Activated CD4-positive, alpha-beta memory T cell treated with anti-CD3 and anti-CD28 coated beads for 36 hours (primary cell): ENCODE results near the gene NLN. TPM values are rescaled to one million over a fixed set of nuclear protein-coding genes. Genes with fewer than 3 reads are reported as not detected.
"Not testable (repeated sequence)": the region's sequence is repeated elsewhere in the genome, so short reads cannot be mapped to it uniquely, and the experiment has no call there.

Source experiments
- CTCF ChIA-PET: fragments of 350-600 bp; sonication (Branson Sonifier 250); formaldehyde crosslinking; loops from one replicate; lab custom pipeline; 2021; ENCODE audit warnings: antibody characterized with exemption, inconsistent platforms; lab: Charles Lee
- POLR2A ChIA-PET: fragments of 350-600 bp; sonication (Branson Sonifier 250); formaldehyde crosslinking; loops from one replicate; lab custom pipeline; 2021; ENCODE audit warnings: antibody characterized with exemption; lab: Charles Lee
- DNase-seq: peaks from one replicate; pipeline ENCODE4 v3.0.0-alpha.2; 2020
- H3K27ac Mint-ChIP-seq: one replicate; pipeline ENCODE4 v1.8.0; 2021; ENCODE audit warnings: mixed read lengths
- H3K27me3 Mint-ChIP-seq: one replicate; pipeline ENCODE4 v1.8.0; 2021; ENCODE audit warnings: mixed read lengths
- H3K36me3 Mint-ChIP-seq: one replicate; pipeline ENCODE4 v1.8.0; 2021; ENCODE audit warnings: mixed read lengths
- H3K4me1 Mint-ChIP-seq: one replicate; pipeline ENCODE4 v1.8.0; 2021; ENCODE audit warnings: low read depth, mixed read lengths
- H3K4me3 Mint-ChIP-seq: one replicate; pipeline ENCODE4 v1.8.0; 2021; ENCODE audit warnings: mild to moderate bottlenecking, mixed read lengths
- H3K9me3 Mint-ChIP-seq: one replicate; pipeline ENCODE4 v1.8.0; 2021; ENCODE audit warnings: mixed read lengths
- intact Hi-C: fragments of 100-400 bp; cut with micrococcal nuclease; formaldehyde crosslinking; loops from one replicate; pipeline ENCODE4 v1.15.1; 2023
- total RNA-seq, 2 experiments: library from RNA; stranded (reverse); gene quantifications; one replicate each; pipeline ENCODE4 v1.2.3, GENCODE V29; 2021

The NLN gene
- total RNA-seq, 2 experiments from 2014 or later = 22.7 to 23.7 TPM

DNA sequence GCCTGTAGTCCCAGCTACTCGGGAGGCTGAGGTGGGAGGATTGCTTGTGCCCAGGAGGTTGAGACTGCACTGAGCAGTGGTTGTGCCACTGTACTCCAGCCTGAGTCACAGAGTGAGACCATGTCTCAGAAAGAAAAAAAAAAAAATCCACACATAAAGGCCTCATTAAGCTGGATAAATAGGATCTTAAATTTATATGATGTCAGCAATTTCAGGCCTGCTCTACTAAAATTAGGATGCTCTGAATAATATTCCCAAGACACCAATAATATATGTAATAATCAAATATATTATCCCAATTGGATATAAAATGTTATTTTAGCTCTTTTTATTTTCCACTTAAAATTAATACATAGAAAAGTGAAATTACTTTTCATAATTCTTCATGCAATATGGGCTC lies 43.6 kb downstream of the NLN start:
- ChIA-PET POLR2A (no interaction called here), CTCF (no interaction called here)
- Mint-ChIP-seq H3K36me3 (peaks cover 5% of the 10 kb centered on the region), H3K4me1 (peaks cover 7% of the 10 kb centered on the region), H3K9me3 (peaks cover 8% of the 10 kb centered on the region), H3K4me3 (no peak overlapping the region), H3K27ac (no peak overlapping the region), H3K27me3 (no peaks in the 10 kb centered on the region)
- intact Hi-C loops = no loop called here
- DNase-seq = no peak

GRCh38 chr5:65766175-65766574 lies 44.2 kb downstream of the NLN start:
- Mint-ChIP-seq H3K36me3 (peaks cover 5% of the 10 kb centered on the region), H3K27ac (no peak overlapping the region), H3K9me3 (peaks cover 8% of the 10 kb centered on the region), H3K4me1 (peaks cover 3% of the 10 kb centered on the region), H3K27me3 (no peaks in the 10 kb centered on the region), H3K4me3 (no peak overlapping the region)
- POLR2A ChIA-PET = no interaction called here
- DNase-seq = no peak
- CTCF ChIA-PET = no interaction called here
- intact Hi-C loops = no loop called here

DNA sequence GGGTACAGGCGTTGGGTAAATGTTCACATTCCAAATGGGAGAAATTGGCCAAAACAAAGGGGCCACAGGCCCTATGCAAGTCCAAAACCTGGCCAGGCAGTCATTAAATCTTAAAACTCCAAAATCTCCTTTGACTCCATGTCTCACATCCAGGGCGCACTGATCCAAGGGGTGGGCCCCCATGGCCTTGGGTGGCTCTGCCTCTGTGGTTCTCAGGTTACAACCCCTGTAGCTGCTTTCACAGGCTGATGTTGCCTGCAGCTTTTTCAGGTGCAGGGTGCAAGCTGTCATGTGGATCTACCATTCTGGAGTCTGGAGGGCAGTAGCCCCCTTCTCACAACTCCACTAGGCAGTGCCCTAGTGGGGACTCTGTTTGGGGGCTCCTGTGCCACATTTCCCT lies 44.8 kb downstream of the NLN start:
- peaks cover 8% of the 10 kb centered on the region for H3K9me3 Mint-ChIP-seq
- POLR2A ChIA-PET = no interaction called here
- peaks cover 3% of the 10 kb centered on the region for H3K4me1 Mint-ChIP-seq

DNA sequence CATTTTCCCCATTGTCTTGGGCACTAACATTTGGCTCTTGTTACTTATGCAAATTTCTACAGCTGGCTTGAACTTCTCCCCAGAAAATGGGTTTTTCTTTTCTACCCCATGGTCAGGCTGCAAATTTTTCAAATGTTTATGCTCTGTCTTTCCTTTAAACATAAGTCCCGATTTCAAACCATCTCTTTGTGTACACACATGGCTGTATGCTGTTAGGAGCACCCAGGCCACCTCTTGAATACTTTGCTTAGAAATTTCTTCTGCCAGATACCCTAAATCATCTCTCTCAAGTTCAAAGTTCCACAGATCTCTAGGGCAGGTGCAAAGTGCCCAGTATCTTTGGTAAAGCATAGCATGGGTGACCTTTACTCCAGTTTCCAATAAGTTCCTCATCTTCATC lies 45.6 kb downstream of the NLN start:
- intact Hi-C loops = no loop called here
- Mint-ChIP-seq H3K9me3 (peaks cover 8% of the 10 kb centered on the region), H3K27me3 (no peaks in the 10 kb centered on the region), H3K27ac (no peak overlapping the region), H3K4me1 (peaks cover 3% of the 10 kb centered on the region), H3K36me3 (peaks cover 5% of the 10 kb centered on the region), H3K4me3 (no peak overlapping the region)
- no peak for DNase-seq
- ChIA-PET POLR2A (interaction anchor here (0.6 kb wide), 1 partner anchor 1080 kb away, joined by 5 read pairs; no protein-coding TSS in a partner anchor), CTCF (no interaction called here)

More for the DNA sequence above, 44.8 kb downstream of the NLN start:
- intact Hi-C loops = no loop called here
- Mint-ChIP-seq H3K27me3 (no peaks in the 10 kb centered on the region), H3K4me3 (no peak overlapping the region), H3K27ac (no peak overlapping the region), H3K36me3 (peaks cover 5% of the 10 kb centered on the region)
- CTCF ChIA-PET = no interaction called here
- no peak for DNase-seq

- CTCF ChIA-PET = no interaction called here
- DNase-seq = no peak
- intact Hi-C loops = no loop called here
- POLR2A ChIA-PET = no interaction called here
- H3K36me3 Mint-ChIP-seq = peaks cover 5% of the 10 kb centered on the region
- no peak overlapping the region for H3K4me3 Mint-ChIP-seq
- no peak overlapping the region for H3K27ac Mint-ChIP-seq
- H3K27me3 Mint-ChIP-seq = no peaks in the 10 kb centered on the region
- peaks cover 3% of the 10 kb centered on the region for H3K4me1 Mint-ChIP-seq
- H3K9me3 Mint-ChIP-seq = peaks cover 8% of the 10 kb centered on the region
Observed at GRCh38 chr5:65768723-65769346, 46.8 kb downstream of the NLN start.

GRCh38 chr5:65769539-65769938 lies 47.5 kb downstream of the NLN start:
- Mint-ChIP-seq H3K36me3 (peaks cover 5% of the 10 kb centered on the region), H3K4me1 (peaks cover 10% of the 10 kb centered on the region), H3K9me3 (peaks cover 8% of the 10 kb centered on the region), H3K4me3 (no peak overlapping the region), H3K27ac (no peak overlapping the region), H3K27me3 (no peaks in the 10 kb centered on the region)
- CTCF ChIA-PET = no interaction called here
- no peak for DNase-seq
- POLR2A ChIA-PET = no interaction called here
- intact Hi-C loops = no loop called here

DNA sequence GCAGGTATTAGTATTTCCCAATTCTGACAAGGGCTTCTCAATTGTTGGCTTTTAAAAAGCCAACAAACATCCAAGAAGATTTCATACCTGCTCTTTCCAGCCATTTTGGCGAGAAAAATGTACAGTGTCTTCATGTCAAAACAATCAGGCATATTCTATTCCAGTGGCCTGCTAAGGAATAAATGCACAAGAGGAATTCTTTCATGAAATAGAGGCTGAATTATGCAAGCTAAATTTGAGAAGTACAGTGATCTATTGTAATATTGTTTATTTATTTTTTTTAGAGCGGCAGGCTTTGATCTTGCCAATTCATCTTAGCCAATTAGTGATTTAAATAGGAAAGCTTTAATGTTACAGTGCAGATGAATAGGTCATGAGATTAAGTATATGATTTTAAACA lies 49.3 kb downstream of the NLN start:
- no peak overlapping the region for H3K27ac Mint-ChIP-seq
- ChIA-PET POLR2A (no interaction called here), CTCF (no interaction called here)
- H3K4me3 Mint-ChIP-seq = no peak overlapping the region
- peaks cover 5% of the 10 kb centered on the region for H3K36me3 Mint-ChIP-seq
- intact Hi-C loops = no loop called here
- no peaks in the 10 kb centered on the region for H3K27me3 Mint-ChIP-seq
- no peak for DNase-seq
- peaks cover 8% of the 10 kb centered on the region for H3K9me3 Mint-ChIP-seq
- H3K4me1 Mint-ChIP-seq = peaks cover 13% of the 10 kb centered on the region

DNA sequence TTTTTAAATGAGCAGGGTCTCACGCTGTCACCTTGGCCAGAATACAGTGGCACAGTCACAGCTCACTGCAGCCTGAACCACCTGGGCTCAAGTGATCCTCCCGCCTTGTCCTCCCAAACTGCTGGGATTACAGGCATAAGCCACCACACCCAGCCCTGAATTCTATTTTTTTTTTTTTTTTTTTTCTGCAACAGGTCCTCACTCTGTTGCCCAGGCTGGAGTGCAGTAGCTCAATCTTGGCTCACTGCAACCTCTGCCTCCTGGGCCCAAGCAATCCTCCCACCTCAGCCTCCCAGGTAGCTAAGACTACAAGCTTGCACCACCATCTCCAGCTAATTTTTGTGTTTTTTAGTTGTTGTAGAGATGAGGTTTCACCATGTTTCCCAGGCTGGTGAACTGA lies 51.0 kb downstream of the NLN start:
- intact Hi-C loops, CTCF ChIA-PET, DNase-seq, H3K9me3 Mint-ChIP-seq, POLR2A ChIA-PET, H3K36me3 Mint-ChIP-seq, H3K27me3 Mint-ChIP-seq, H3K4me3 Mint-ChIP-seq, H3K27ac Mint-ChIP-seq: not testable (repeated sequence)
- peaks cover 19% of the 10 kb centered on the region for H3K4me1 Mint-ChIP-seq

DNA sequence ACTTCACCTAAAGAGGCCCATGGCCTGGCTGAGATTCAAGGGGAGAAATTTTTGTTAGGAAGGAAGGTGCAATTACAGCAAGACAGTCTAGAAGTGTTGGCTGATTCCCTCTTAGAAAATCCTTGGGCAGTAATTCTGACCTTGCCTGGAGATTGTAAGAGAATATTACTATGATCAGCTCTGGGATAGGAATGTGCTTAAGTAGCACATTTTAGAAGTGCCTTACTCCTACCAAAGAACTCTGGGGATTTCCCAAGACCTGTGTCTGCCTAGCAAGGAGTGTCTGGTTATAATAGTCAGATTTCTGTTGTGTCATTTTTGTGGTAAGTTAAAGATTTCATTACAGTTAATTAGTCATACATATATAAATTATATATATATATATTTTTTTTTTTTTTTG lies 52.3 kb downstream of the NLN start:
- intact Hi-C loops = no loop called here
- Mint-ChIP-seq H3K4me1 (peaks cover 19% of the 10 kb centered on the region), H3K9me3 (no peaks in the 10 kb centered on the region), H3K27ac (no peak overlapping the region), H3K4me3 (no peak overlapping the region), H3K36me3 (peaks cover under 1% of the 10 kb centered on the region), H3K27me3 (no peaks in the 10 kb centered on the region)
- no peak for DNase-seq
- POLR2A ChIA-PET = no interaction called here
- CTCF ChIA-PET = no interaction called here

GRCh38 chr5:65775476-65775875 lies 53.5 kb downstream of the NLN start:
- Mint-ChIP-seq H3K27ac (no peak overlapping the region), H3K36me3 (peaks cover 7% of the 10 kb centered on the region), H3K4me1 (peaks cover 26% of the 10 kb centered on the region), H3K4me3 (no peak overlapping the region), H3K9me3 (no peaks in the 10 kb centered on the region), H3K27me3 (no peaks in the 10 kb centered on the region)
- intact Hi-C loops = no loop called here
- ChIA-PET CTCF (no interaction called here), POLR2A (no interaction called here)
- DNase-seq = no peak

GRCh38 chr5:65776441-65777141 lies 54.6 kb downstream of the NLN start:
- ChIA-PET POLR2A (interaction anchor here (2.1 kb wide), 1 partner anchor 149 kb away, joined by 6 read pairs; the partner anchor contains the start of gene ERBIN), CTCF (no interaction called here)
- Mint-ChIP-seq H3K9me3 (no peaks in the 10 kb centered on the region), H3K27me3 (no peaks in the 10 kb centered on the region), H3K27ac (no peak overlapping the region), H3K36me3 (peaks cover 14% of the 10 kb centered on the region), H3K4me1 (peaks cover 26% of the 10 kb centered on the region), H3K4me3 (no peak overlapping the region)
- DNase-seq = no peak
- intact Hi-C loops = no loop called here

GRCh38 chr5:65778126-65778525 lies 56.1 kb downstream of the NLN start:
- intact Hi-C loops = no loop called here
- no peaks in the 10 kb centered on the region for H3K27me3 Mint-ChIP-seq
- no peak overlapping the region for H3K4me3 Mint-ChIP-seq
- H3K36me3 Mint-ChIP-seq = peaks cover 27% of the 10 kb centered on the region
- H3K27ac Mint-ChIP-seq = no peak overlapping the region
- ChIA-PET CTCF (no interaction called here), POLR2A (interaction anchor here (2.1 kb wide), 1 partner anchor 148 kb away, joined by 6 read pairs; the partner anchor contains the start of gene ERBIN)
- no peak for DNase-seq
- H3K4me1 Mint-ChIP-seq = peaks cover 26% of the 10 kb centered on the region
- no peaks in the 10 kb centered on the region for H3K9me3 Mint-ChIP-seq

DNA sequence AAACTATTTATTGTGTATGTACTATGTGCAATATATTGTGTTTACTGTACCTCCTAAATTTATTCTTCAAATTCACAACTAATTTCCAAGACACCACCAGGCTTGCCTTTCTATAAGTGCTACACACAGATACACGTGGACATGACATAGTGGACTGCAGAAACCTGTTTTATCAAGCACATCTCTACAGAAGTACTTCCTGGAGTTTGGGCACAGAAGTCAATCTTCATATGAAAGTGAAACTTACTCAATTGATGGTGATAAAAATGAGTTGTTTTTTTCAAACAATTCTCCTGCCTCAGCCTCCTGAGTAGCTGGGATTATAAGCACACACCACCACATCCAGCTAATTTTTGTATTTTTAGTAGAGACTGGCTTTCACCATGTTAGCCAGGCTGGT lies 57.6 kb downstream of the NLN start:
- DNase-seq = no peak
- ChIA-PET CTCF (interaction anchor here (0.6 kb wide), 1 partner anchor 15 kb away, joined by 3 read pairs; no protein-coding TSS in a partner anchor), POLR2A (no interaction called here)
- intact Hi-C loops = no loop called here
- H3K27ac Mint-ChIP-seq = no peak overlapping the region
- H3K4me3 Mint-ChIP-seq = no peak overlapping the region
- no peaks in the 10 kb centered on the region for H3K9me3 Mint-ChIP-seq
- H3K27me3 Mint-ChIP-seq = no peaks in the 10 kb centered on the region
- H3K4me1 Mint-ChIP-seq = peaks cover 19% of the 10 kb centered on the region
- H3K36me3 Mint-ChIP-seq = peaks cover 27% of the 10 kb centered on the region
